GM23338 (cell line): Measurements from ENCODE around the gene SAMD8. TPM values are rescaled to one million over a fixed set of nuclear protein-coding genes. Genes with fewer than 3 reads are reported as not detected.

Experiments
- ATAC-seq: fragments of 200-7000 bp; cut with Tn5 transposase; 3 replicates; pipeline ENCODE4 v1.9.1; 2020
- DNase-seq: peaks from one replicate; pipeline ENCODE4 v3.0.0-alpha.2; 2015; ENCODE audit warnings: low spot score
- H2AFZ ChIP-seq: fragments of 200-600 bp; sonication (generic); 2 replicates; pipeline ENCODE4 v1.8.0; 2016; ENCODE audit warnings: antibody characterized with exemption, mild to moderate bottlenecking, moderate library complexity
- H3F3A ChIP-seq: fragments of 200-600 bp; sonication (generic); replicated peaks from 2 replicates; pipeline ENCODE4 v1.8.0; 2017; ENCODE audit warnings: antibody characterized with exemption, mixed run types, low read depth
- H3K27ac ChIP-seq: fragments of 200-600 bp; sonication (generic); 2 replicates; pipeline ENCODE4 v1.6.1; 2016; ENCODE audit warnings: low read depth
- H3K27me3 ChIP-seq: fragments of 200-600 bp; sonication (generic); 2 replicates; pipeline ENCODE4 v1.8.0; 2016; ENCODE audit warnings: mild to moderate bottlenecking, mixed run types, moderate library complexity; ENCODE audit not compliant: insufficient read depth
- H3K36me3 ChIP-seq: fragments of 200-600 bp; sonication (generic); 2 replicates; pipeline ENCODE4 v1.8.0; 2016; ENCODE audit warnings: mild to moderate bottlenecking; ENCODE audit not compliant: insufficient read depth
- H3K4me1 ChIP-seq: fragments of 200-600 bp; sonication (generic); 2 replicates; pipeline ENCODE4 v1.8.0; 2016; ENCODE audit warnings: mild to moderate bottlenecking, moderate library complexity; ENCODE audit not compliant: insufficient read depth
- H3K4me2 ChIP-seq: fragments of 200-600 bp; sonication (generic); 2 replicates; pipeline ENCODE4 v1.7.1; 2017; ENCODE audit warnings: mixed run types
- H3K4me3 ChIP-seq: fragments of 200-600 bp; sonication (generic); 2 replicates; pipeline ENCODE4 v1.6.1; 2016; ENCODE audit warnings: mixed run types
- H3K79me2 ChIP-seq: fragments of 200-600 bp; sonication (generic); replicated peaks from 2 replicates; pipeline ENCODE4 v1.8.0; 2017; ENCODE audit warnings: mild to moderate bottlenecking; ENCODE audit not compliant: insufficient read depth
- H3K9me2 ChIP-seq: fragments of 200-600 bp; sonication (generic); 2 replicates; pipeline ENCODE4 v1.8.0; 2017; ENCODE audit not compliant: insufficient read depth
- H4K20me1 ChIP-seq: fragments of 200-600 bp; sonication (generic); replicated peaks from 2 replicates; pipeline ENCODE4 v1.8.0; 2017; ENCODE audit warnings: mild to moderate bottlenecking; ENCODE audit not compliant: insufficient read depth
- H3K27ac Mint-ChIP-seq: 2 replicates; pipeline ENCODE4 v1.8.0; 2020; ENCODE audit warnings: inconsistent platforms, mild to moderate bottlenecking, moderate library complexity, mixed read lengths
- H3K27me3 Mint-ChIP-seq: 3 replicates; pipeline ENCODE4 v1.8.0; 2022; ENCODE audit warnings: low read depth, mild to moderate bottlenecking, moderate library complexity, mixed read lengths, inconsistent platforms; ENCODE audit not compliant: insufficient read depth, poor library complexity
- H3K36me3 Mint-ChIP-seq: 3 replicates; pipeline ENCODE4 v1.8.0; 2021; ENCODE audit warnings: low read depth, mild to moderate bottlenecking, inconsistent platforms, moderate library complexity, mixed read lengths
- H3K4me1 Mint-ChIP-seq: 3 replicates; pipeline ENCODE4 v1.8.0; 2020; ENCODE audit warnings: mild to moderate bottlenecking, inconsistent platforms, mixed read lengths
- H3K4me3 Mint-ChIP-seq: 3 replicates; pipeline ENCODE4 v1.8.0; 2021; ENCODE audit warnings: moderate library complexity, mild to moderate bottlenecking, inconsistent platforms, mixed read lengths
- H3K9me3 Mint-ChIP-seq: 3 replicates; pipeline ENCODE4 v1.8.0; 2020; ENCODE audit warnings: moderate library complexity, mild to moderate bottlenecking, inconsistent platforms, mixed read lengths
- EZH2 ChIP-seq: fragments of 200-600 bp; sonication (generic); IDR thresholded peaks from one replicate; pipeline ENCODE4 v1.8.0; 2017; ENCODE audit warnings: antibody characterized with exemption, mild to moderate bottlenecking, low read depth; ENCODE audit not compliant: unreplicated experiment
- EZH2phosphoT487 ChIP-seq: fragments of 200-600 bp; sonication (generic); IDR thresholded peaks from one replicate; pipeline ENCODE4 v1.8.1; 2018; ENCODE audit warnings: antibody characterized with exemption; ENCODE audit not compliant: unreplicated experiment
- JUNB ChIP-seq: IDR thresholded peaks from one replicate; pipeline ENCODE4 v1.6.1; 2016; ENCODE audit warnings: antibody characterized with exemption; ENCODE audit not compliant: unreplicated experiment
- NANOG ChIP-seq: IDR thresholded peaks from 2 replicates; pipeline ENCODE4 v1.6.1; 2016; ENCODE audit warnings: antibody characterized with exemption, borderline replicate concordance
- ZNF114 ChIP-seq: fragments of 250-450 bp; sonication (Bioruptor Pico); IDR thresholded peaks from 2 replicates; pipeline ENCODE4 v1.5.0; 2020; ENCODE audit warnings: mild to moderate bottlenecking, moderate library complexity
- ZNF331 ChIP-seq: fragments of 250-450 bp; sonication (Bioruptor Pico); IDR thresholded peaks from 2 replicates; pipeline ENCODE4 v1.5.0; 2020; ENCODE audit warnings: low read depth, mild to moderate bottlenecking, moderate library complexity
- polyA plus RNA-seq: library from polyadenylated mRNA; unstranded; fragments of >200 nt; fragmentation: Nextera tagmentation; extraction: Ambion mirVana; gene quantifications from 2 replicates; pipeline ENCODE4 v1.2.1, GENCODE V29; 2016
- total RNA-seq: library from RNA; depleted of rRNA; stranded (reverse); fragments of >200 nt; shearing (Covaris generic); gene quantifications from 2 replicates; pipeline ENCODE4 v1.2.3, GENCODE V29; 2014
- TF ChIP-seq, protein P1 (sequence below), 2 experiments: fragments of 200-600 bp in 1 of 2; sonication (generic) in 1 of 2; conservative IDR thresholded peaks; 2 replicates each; pipeline versions ENCODE4 v1.5.1 to v1.6.1; 2016 to 2017; ENCODE audit warnings: antibody characterized with exemption in 2 of 2, low read depth in 2 of 2, mild to moderate bottlenecking in 2 of 2, moderate library complexity in 1 of 2
- TF ChIP-seq, protein P2 (sequence below): IDR thresholded peaks from 2 replicates; pipeline ENCODE4 v1.6.1; 2016; ENCODE audit warnings: antibody characterized with exemption

Gene SAMD8
- total and polyA plus RNA-seq, 2 experiments from 2014 or later = 7.8 to 28.4 TPM

DNA sequence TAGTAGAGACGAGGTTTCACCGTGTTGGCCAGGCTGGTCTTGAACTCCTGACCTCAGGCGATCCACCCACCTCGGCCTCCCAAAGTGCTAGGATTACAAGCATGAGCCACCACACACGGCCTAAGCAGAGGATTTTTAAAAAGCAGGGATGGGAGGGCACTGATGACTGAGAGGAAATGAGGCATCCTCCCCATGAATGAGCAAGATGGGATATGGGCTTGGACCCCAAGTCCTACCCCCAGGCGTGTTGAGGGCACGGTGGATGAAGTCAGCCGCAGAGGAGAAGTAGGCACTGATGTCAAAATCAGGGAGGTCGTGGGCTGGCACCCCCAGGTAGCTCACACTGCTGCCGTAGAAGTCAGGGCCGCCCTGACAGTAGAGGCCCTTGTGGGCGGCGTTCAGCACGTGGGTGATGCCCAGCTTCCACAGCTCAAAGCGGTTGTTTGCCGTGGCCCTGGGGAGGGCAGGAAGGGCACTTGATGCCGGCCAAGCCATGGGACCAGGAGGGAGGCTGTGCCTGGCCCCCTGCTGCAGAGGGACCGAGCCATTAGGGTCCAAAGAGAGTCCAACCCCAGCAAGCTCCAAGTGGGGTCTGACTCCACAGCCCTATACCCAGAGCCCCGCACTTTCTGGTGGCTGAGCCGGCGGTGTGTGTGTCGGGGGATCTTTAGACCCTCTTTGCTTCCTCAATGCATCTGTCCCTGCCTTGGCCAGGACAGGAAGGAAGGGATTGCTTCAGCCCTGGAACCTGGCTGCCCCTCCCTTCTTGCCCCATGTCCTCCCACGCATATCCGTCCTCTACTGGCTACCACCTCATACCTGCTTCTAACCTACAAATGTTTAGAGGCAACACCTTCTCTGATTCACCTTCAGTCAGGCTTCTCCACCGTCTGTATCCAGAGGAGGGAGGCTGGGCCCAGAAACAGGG, 3.4 kb upstream of the SAMD8 start:
- ATAC-seq = no peak
- peak overlapping the region; percentile 90 for H2AFZ ChIP-seq
- peaks cover 10% of the 10 kb centered on the region for H3K79me2 ChIP-seq

DNA sequence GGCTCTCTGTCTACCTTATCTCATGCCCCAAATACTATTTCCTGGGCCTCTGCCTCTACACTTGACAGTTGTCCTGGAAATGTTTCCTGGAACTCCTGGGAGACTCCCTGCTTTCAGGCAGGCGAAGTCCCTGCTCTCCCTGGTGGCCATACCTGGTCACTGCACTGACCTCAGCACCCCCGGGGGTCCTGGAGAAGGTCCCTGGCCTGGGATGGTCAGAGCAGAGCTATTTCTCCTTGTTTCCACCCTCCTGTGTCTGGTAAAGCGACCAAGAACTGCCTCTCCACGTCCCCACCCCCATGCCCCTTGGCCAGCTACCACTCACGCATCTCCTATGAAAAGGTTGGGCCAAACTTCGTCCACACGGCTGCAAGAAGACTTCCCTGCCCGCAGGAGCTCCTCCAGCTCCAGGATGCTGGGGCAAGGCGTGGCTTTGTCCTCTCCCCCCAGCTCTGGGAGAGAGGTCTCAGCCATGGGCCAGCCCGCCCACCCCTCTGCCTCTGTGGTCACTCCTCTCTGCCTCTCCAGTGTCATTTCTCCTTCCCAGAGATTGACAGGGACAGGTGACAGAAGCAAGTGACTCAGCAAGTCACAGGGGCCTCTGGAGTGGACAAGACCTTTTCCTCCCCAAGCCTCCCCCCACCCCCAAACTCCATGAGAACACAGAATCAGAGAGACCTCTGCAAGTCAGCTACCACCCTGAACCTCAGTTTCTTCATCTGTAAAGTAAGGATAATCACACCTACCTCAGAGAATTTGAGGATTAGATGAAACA, 2.6 kb upstream of the SAMD8 start:
- Histone ChIP-seq H3K27ac (no peak overlapping the region), H3K4me3 (no peak overlapping the region), H2AFZ (peak overlapping the region; percentile 90), H3K36me3 (no peaks in the 10 kb centered on the region), H3K9me2 (no peaks in the 10 kb centered on the region), H3K79me2 (peaks cover 19% of the 10 kb centered on the region), H3K4me2 (no peak overlapping the region), H3K27me3 (no peaks in the 10 kb centered on the region), H3F3A (peaks cover 29% of the 10 kb centered on the region), H4K20me1 (no peaks in the 10 kb centered on the region; the same call in none of the 2 replicates), H3K4me1 (peaks cover 23% of the 10 kb centered on the region)
- peak; percentile 82 for DNase-seq
- TF ChIP-seq EZH2 = no peak
- no peak for TF ChIP-seq ZNF114 (CRISPR knock-in tag)
- TF ChIP-seq, protein P1, sequence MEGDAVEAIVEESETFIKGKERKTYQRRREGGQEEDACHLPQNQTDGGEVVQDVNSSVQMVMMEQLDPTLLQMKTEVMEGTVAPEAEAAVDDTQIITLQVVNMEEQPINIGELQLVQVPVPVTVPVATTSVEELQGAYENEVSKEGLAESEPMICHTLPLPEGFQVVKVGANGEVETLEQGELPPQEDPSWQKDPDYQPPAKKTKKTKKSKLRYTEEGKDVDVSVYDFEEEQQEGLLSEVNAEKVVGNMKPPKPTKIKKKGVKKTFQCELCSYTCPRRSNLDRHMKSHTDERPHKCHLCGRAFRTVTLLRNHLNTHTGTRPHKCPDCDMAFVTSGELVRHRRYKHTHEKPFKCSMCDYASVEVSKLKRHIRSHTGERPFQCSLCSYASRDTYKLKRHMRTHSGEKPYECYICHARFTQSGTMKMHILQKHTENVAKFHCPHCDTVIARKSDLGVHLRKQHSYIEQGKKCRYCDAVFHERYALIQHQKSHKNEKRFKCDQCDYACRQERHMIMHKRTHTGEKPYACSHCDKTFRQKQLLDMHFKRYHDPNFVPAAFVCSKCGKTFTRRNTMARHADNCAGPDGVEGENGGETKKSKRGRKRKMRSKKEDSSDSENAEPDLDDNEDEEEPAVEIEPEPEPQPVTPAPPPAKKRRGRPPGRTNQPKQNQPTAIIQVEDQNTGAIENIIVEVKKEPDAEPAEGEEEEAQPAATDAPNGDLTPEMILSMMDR (conservative IDR thresholded peaks at IDR 0.05; ENCODE audit: low read depth in 2 of 2) = peak; percentile 68 to 76
- Mint-ChIP-seq H3K27me3 (peaks cover 6% of the 10 kb centered on the region), H3K27ac (no peak overlapping the region), H3K36me3 (no peaks in the 10 kb centered on the region), H3K4me3 (no peak overlapping the region; the same call in 2 of the 3 replicates), H3K9me3 (no peaks in the 10 kb centered on the region; the same call in 2 of the 3 replicates), H3K4me1 (peaks cover 44% of the 10 kb centered on the region)
- peak; percentile 18 for ATAC-seq

More for the DNA sequence above, 3.4 kb upstream of the SAMD8 start:
- no peak overlapping the region for H3K27ac ChIP-seq
- Mint-ChIP-seq H3K27ac (no peak overlapping the region; the same call in 1 of the 2 replicates), H3K9me3 (no peaks in the 10 kb centered on the region; the same call in 2 of the 3 replicates), H3K4me3 (no peak overlapping the region; the same call in 2 of the 3 replicates), H3K36me3 (no peaks in the 10 kb centered on the region), H3K4me1 (peaks cover 42% of the 10 kb centered on the region), H3K27me3 (peaks cover 6% of the 10 kb centered on the region)
- TF ChIP-seq EZH2phosphoT487 (no peak), NANOG (no peak), ZNF331 (CRISPR knock-in tag) (no peak), JUNB (no peak)
- TF ChIP-seq, protein P2, sequence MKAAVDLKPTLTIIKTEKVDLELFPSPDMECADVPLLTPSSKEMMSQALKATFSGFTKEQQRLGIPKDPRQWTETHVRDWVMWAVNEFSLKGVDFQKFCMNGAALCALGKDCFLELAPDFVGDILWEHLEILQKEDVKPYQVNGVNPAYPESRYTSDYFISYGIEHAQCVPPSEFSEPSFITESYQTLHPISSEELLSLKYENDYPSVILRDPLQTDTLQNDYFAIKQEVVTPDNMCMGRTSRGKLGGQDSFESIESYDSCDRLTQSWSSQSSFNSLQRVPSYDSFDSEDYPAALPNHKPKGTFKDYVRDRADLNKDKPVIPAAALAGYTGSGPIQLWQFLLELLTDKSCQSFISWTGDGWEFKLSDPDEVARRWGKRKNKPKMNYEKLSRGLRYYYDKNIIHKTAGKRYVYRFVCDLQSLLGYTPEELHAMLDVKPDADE = no peak
- H3K4me3 ChIP-seq = no peak overlapping the region
- H3F3A ChIP-seq = peaks cover 28% of the 10 kb centered on the region
- no peaks in the 10 kb centered on the region for H3K36me3 ChIP-seq
- no peaks in the 10 kb centered on the region for H3K27me3 ChIP-seq
- H4K20me1 ChIP-seq = no peaks in the 10 kb centered on the region; the same call in 1 of the 2 replicates
- H3K4me1 ChIP-seq = peaks cover 17% of the 10 kb centered on the region
- no peak for DNase-seq
- no peaks in the 10 kb centered on the region for H3K9me2 ChIP-seq
- H3K4me2 ChIP-seq = no peak overlapping the region
